GM18505 (cell line): ENCODE results near the gene MAP3K10.

Experiments
- ATAC-seq: cut with Tn5 transposase; IDR thresholded peaks from one replicate; pipeline ENCODE4 v1.9.1; 2021; ENCODE audit not compliant: unreplicated experiment
- POLR2A ChIP-seq: IDR thresholded peaks from 4 replicates; pipeline ENCODE4 v1.6.1; 2011; ENCODE audit warnings: borderline replicate concordance; ENCODE audit not compliant: insufficient read depth, insufficient read length; ENCODE audit errors: extremely low read depth

MAP3K10 gene

GRCh38 chr19:40225440-40226305 is 34.4 kb downstream of the MAP3K10 start:
- ATAC-seq: no peak
- TF ChIP-seq POLR2A: no peak

- no peak for ATAC-seq
- no peak for TF ChIP-seq POLR2A
These were observed 37.1 kb downstream of the MAP3K10 start for GRCh38 chr19:40228346-40228745.

GRCh38 chr19:40228863-40229262 is 37.6 kb downstream of the MAP3K10 start:
- TF ChIP-seq POLR2A: no peak
- ATAC-seq: no peak

GRCh38 chr19:40229484-40229883 is 38.3 kb downstream of the MAP3K10 start:
- ATAC-seq: no peak

GRCh38 chr19:40229926-40230417 is 38.7 kb downstream of the MAP3K10 start:
- ATAC-seq: no peak

More at GRCh38 chr19:40229484-40229883, 38.3 kb downstream of the MAP3K10 start:
- TF ChIP-seq POLR2A: no peak

GRCh38 chr19:40231057-40231456 is 39.8 kb downstream of the MAP3K10 start:
- ATAC-seq: no peak
- TF ChIP-seq POLR2A: no peak

More at GRCh38 chr19:40229926-40230417, 38.7 kb downstream of the MAP3K10 start:
- no peak for TF ChIP-seq POLR2A

GRCh38 chr19:40231544-40232424 is 40.6 kb downstream of the MAP3K10 start:
- no peak for ATAC-seq
- TF ChIP-seq POLR2A: no peak

GRCh38 chr19:40232479-40232878 is 41.3 kb downstream of the MAP3K10 start:
- ATAC-seq: no peak
- TF ChIP-seq POLR2A: no peak

- ATAC-seq: no peak
- TF ChIP-seq POLR2A: no peak
These were observed 42.0 kb downstream of the MAP3K10 start for GRCh38 chr19:40232949-40233810.

GRCh38 chr19:40233811-40234389 is 42.7 kb downstream of the MAP3K10 start:
- no peak for TF ChIP-seq POLR2A
- no peak for ATAC-seq

GRCh38 chr19:40234429-40235237 is 43.4 kb downstream of the MAP3K10 start:
- no peak for ATAC-seq
- TF ChIP-seq POLR2A: no peak
